Mucosa of rectum (tissue), 2 donors: Measurements from ENCODE around the gene EBF3.

Experiments used
- H3K27ac ChIP-seq, 2 donors: one replicate each; pipeline ENCODE4 v1.7.0; 2013; ENCODE audit warnings: inconsistent platforms in 2 of 2, low read depth in 2 of 2, low read length in 2 of 2
- H3K27me3 ChIP-seq, 2 donors: one replicate each; pipeline ENCODE4 v1.7.0; 2013; ENCODE audit warnings: low read length in 2 of 2; ENCODE audit not compliant: control insufficient read depth in 2 of 2, insufficient read depth in 2 of 2
- H3K36me3 ChIP-seq, 2 donors: one replicate each; pipeline ENCODE4 v1.7.0; 2013; ENCODE audit warnings: low read length in 2 of 2; ENCODE audit not compliant: control insufficient read depth in 2 of 2, insufficient read depth in 2 of 2
- H3K4me1 ChIP-seq, 2 donors: one replicate each; pipeline ENCODE4 v1.7.0; 2013; ENCODE audit warnings: low read length in 2 of 2, mild to moderate bottlenecking in 1 of 2; ENCODE audit not compliant: control insufficient read depth in 2 of 2, insufficient read depth in 2 of 2
- H3K4me3 ChIP-seq, 2 donors: one replicate each; pipeline ENCODE4 v1.7.0; 2013; ENCODE audit warnings: low read length in 2 of 2
- H3K9ac ChIP-seq, 2 donors: one replicate each; pipeline ENCODE4 v1.7.0; 2013; ENCODE audit warnings: low read length in 2 of 2, low read depth in 1 of 2, mild to moderate bottlenecking in 1 of 2
- H3K9me3 ChIP-seq, 2 donors: one replicate each; pipeline ENCODE4 v1.7.0; 2013; ENCODE audit warnings: low read length in 2 of 2; ENCODE audit not compliant: control insufficient read depth in 2 of 2
- donor health status: healthy.
- donor health status: Normal muscosa, but diverticular disease.

EBF3 gene

GRCh38 chr10:129785536-129785981 lies 178.5 kb downstream of the EBF3 start:
- Histone ChIP-seq H3K27ac (no peak overlapping the region), H3K27me3 (no peaks in the 10 kb centered on the region), H3K4me3 (no peak overlapping the region), H3K9ac (no peak overlapping the region), H3K4me1 (no peaks in the 10 kb centered on the region), H3K9me3 (no peaks in the 10 kb centered on the region), H3K36me3 (no peaks in the 10 kb centered on the region)
